Stomach (tissue), 9 donors: ENCODE data around the gene APH1B. TPM values are rescaled to one million over a fixed set of nuclear protein-coding genes. Genes with fewer than 3 reads are reported as not detected.

Experiments used
- DNase-seq, 2 donors: peaks; one replicate each; pipeline versions ENCODE4 v3.0.0 to v3.0.0-alpha.2; 2013 to 2019
- H3K27ac ChIP-seq, 5 donors: fragments of 200-600 bp in 4 of 5; sonication (generic) in 4 of 5; one replicate each; pipeline ENCODE4 v1.5.1; 2013 to 2019; ENCODE audit warnings: mild to moderate bottlenecking in 1 of 5, moderate library complexity in 1 of 5
- H3K27me3 ChIP-seq, 3 donors: fragments of 200-600 bp; sonication (generic); one replicate each; pipeline ENCODE4 v1.5.1; 2017 to 2019; ENCODE audit warnings: mixed run types in 1 of 3
- H3K36me3 ChIP-seq, 4 donors: fragments of 200-600 bp; sonication (generic); 1 replicate in 3 of 4; 2 replicates in 1 of 4; pipeline ENCODE4 v1.5.1; 2016 to 2019
- H3K4me1 ChIP-seq, 4 donors: fragments of 200-600 bp; sonication (generic); one replicate each; pipeline ENCODE4 v1.5.1; 2016 to 2019
- H3K4me3 ChIP-seq, 4 donors: fragments of 200-600 bp; sonication (generic) in 3 of 4; one replicate each; pipeline ENCODE4 v1.5.1; 2016 to 2019; ENCODE audit warnings: mild to moderate bottlenecking in 1 of 4
- H3K9me3 ChIP-seq, 4 donors: fragments of 200-600 bp; sonication (generic); one replicate each; pipeline ENCODE4 v1.5.1; 2016 to 2019
- CTCF ChIP-seq, 7 experiments: fragments of 450-650 bp in 4 of 7; fragments of 200-600 bp in 3 of 7; sonication (generic) in 3 of 7; IDR thresholded peaks; one replicate each; pipeline ENCODE4 v1.5.1; 2016 to 2019; ENCODE audit warnings: antibody characterized with exemption in 7 of 7, control low read depth in 2 of 7, mild to moderate bottlenecking in 1 of 7
- EP300 ChIP-seq: sonication (generic); formaldehyde crosslinking; IDR thresholded peaks from one replicate; pipeline ENCODE4 v1.6.1; 2017; ENCODE audit warnings: antibody characterized with exemption
- POLR2A ChIP-seq, 4 donors: fragments of 450-650 bp; IDR thresholded peaks; one replicate each; pipeline ENCODE4 v1.6.1; 2016; ENCODE audit warnings: antibody characterized with exemption in 4 of 4, control low read depth in 2 of 4, mild to moderate bottlenecking in 1 of 4, moderate library complexity in 1 of 4
- POLR2AphosphoS5 ChIP-seq, 3 donors: sonication (generic); formaldehyde crosslinking; IDR thresholded peaks; one replicate each; pipeline ENCODE4 v1.6.1; 2016; ENCODE audit warnings: antibody characterized with exemption in 3 of 3
- WGBS, 5 donors: extraction: QIAGEN DNeasy Blood & Tissue Kit in 3 of 5; methylation state at CpG; one replicate each; pipeline versions ENCODE4 v1.1.5 to v1.1.7; 2013 to 2018; 5-methylcytosine and 5-hydroxymethylcytosine counted together
- intact Hi-C: fragments of 100-400 bp; cut with DNase I; formaldehyde crosslinking; loops from one replicate; pipeline ENCODE4 v1.15.1; 2023; ENCODE audit warnings: low total_unique reads
- polyA plus RNA-seq, 3 donors: library from polyadenylated mRNA; stranded (reverse); fragments of 200-250 nt; gene quantifications; one replicate each; pipeline ENCODE4 v1.2.3, GENCODE V29; 2013
- total RNA-seq, 5 donors: library from RNA; depleted of rRNA; stranded (reverse); fragments of >200 nt; gene quantifications; one replicate each; pipeline versions ENCODE4 v1.1.0 to v1.2.3, GENCODE V29; 2014 to 2016
- donor health status: healthy with polysubstance abuse.
- donor health status: Bipolar disorder and iron deficiency.
- donor health status: healthy.

Gene APH1B
- total and polyA plus RNA-seq, 8 donors: 0.45 to 23.5 (median 3.3) TPM

- 85 to 92% (median 89%) methylated on average over 5 of the region's 5 CpGs for WGBS, 5 donors
- no peaks in the 10 kb centered on the region for H3K9me3 ChIP-seq
- intact Hi-C loops: no loop called here
Observed at GRCh38 chr15:63306492-63307073, 29.2 kb downstream of the APH1B start.

DNA sequence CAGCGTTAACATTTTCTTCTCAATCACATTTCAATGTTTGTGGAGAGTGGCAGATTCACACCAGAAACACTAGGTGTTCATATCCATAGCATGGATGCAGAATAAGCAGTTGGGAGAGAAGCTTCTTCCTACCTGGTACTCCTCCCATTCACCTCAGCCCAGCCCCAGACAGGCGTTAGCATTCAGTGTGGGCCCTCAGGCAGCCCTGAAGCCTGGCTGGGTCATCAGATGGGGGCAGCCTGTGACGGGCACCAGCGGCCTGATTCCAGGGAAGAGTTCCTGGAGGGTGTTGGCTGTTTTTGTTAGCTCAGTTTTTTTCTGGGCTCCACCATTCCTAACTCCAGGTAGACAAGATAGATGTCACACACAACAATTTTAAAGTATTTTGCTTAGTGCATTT is 31.1 kb downstream of the APH1B start:
- Histone ChIP-seq H3K36me3 (peaks cover 10 to 36% (median 30%) of the 10 kb centered on the region in 4 donors), H3K27me3 (no peaks in the 10 kb centered on the region), H3K4me1 (no peaks in the 10 kb centered on the region), H3K9me3 (no peaks in the 10 kb centered on the region), H3K4me3 (no peak overlapping the region), H3K27ac (no peak overlapping the region)
- TF ChIP-seq POLR2A (IDR thresholded peaks at IDR 0.05) (no peak), CTCF (IDR thresholded peaks at IDR 0.05) (no peak), EP300 (no peak), POLR2AphosphoS5 (IDR thresholded peaks at IDR 0.05) (no peak)
- no peak for DNase-seq
- 58 to 77% (median 73%) methylated on average over 4 of the region's 4 CpGs for WGBS, 5 donors
- intact Hi-C loops: no loop called here

More at GRCh38 chr15:63306492-63307073, 29.2 kb downstream of the APH1B start:
- DNase-seq: no peak
- no peaks in the 10 kb centered on the region for H3K4me1 ChIP-seq
- H3K27ac ChIP-seq: no peak overlapping the region
- H3K27me3 ChIP-seq: no peaks in the 10 kb centered on the region
- H3K4me3 ChIP-seq: no peak overlapping the region
- TF ChIP-seq POLR2A (IDR thresholded peaks at IDR 0.05) (no peak), CTCF (IDR thresholded peaks at IDR 0.05) (no peak), EP300 (no peak), POLR2AphosphoS5 (IDR thresholded peaks at IDR 0.05) (no peak)
- H3K36me3 ChIP-seq: peaks cover 18 to 55% (median 49%) of the 10 kb centered on the region in 4 donors

DNA sequence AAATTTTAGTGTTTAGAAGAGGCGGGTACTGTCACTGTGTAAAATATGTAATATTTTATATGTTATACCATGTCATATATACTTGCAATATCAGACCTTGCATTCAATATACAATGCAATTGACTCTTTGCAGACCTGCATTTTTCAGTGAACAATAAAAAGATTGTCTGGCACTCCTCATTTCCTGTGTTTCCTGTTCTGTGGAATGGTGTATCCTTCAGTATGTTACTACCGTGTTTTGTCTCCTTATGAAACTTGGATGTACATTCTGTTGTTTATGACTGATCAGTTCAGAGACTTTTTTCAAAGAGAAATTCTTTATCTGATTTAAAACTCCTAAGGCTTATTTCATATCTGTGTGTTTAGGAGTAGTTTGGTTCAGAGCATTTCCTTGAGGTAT is 31.5 kb downstream of the APH1B start:
- no peak for DNase-seq
- Histone ChIP-seq H3K36me3 (peaks cover 10 to 32% (median 26%) of the 10 kb centered on the region in 4 donors), H3K27ac (no peak overlapping the region), H3K4me1 (no peaks in the 10 kb centered on the region), H3K4me3 (no peak overlapping the region), H3K27me3 (no peaks in the 10 kb centered on the region), H3K9me3 (no peaks in the 10 kb centered on the region)
- TF ChIP-seq POLR2AphosphoS5 (IDR thresholded peaks at IDR 0.05) (no peak), POLR2A (IDR thresholded peaks at IDR 0.05) (no peak), CTCF (IDR thresholded peaks at IDR 0.05) (no peak), EP300 (no peak)
- WGBS, 5 donors: 68 to 75% (median 74%) methylated on average over 2 of the region's 2 CpGs
- intact Hi-C loops: no loop called here

DNA sequence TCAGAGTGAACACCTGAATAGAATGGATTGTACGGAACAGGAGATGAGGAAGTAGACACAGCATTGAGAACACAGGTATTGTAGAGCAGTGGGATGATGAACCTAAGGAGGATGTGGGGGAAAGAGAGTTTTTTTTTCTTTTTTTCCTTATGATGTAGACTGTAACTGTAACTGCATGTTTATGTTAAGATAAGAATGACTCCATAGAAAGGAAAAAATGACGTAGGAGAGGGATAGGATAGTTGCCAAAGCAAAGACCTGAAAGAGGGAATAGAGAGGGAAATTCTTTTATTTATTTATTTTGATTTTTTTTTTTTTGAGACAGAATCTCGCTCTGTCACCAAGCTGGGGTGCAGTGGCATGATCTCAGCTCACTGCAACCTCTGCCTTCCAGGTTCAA is 33.2 kb downstream of the APH1B start:
- H3K27ac ChIP-seq: no peak overlapping the region
- peaks cover 10 to 17% (median 13%) of the 10 kb centered on the region in 4 donors for H3K36me3 ChIP-seq
- H3K27me3 ChIP-seq: no peaks in the 10 kb centered on the region
- intact Hi-C loops: no loop called here
- TF ChIP-seq POLR2AphosphoS5 (IDR thresholded peaks at IDR 0.05): no peak
- TF ChIP-seq EP300: no peak
- no peak for TF ChIP-seq POLR2A (IDR thresholded peaks at IDR 0.05)
- no peak for TF ChIP-seq CTCF (IDR thresholded peaks at IDR 0.05)
- H3K4me1 ChIP-seq: no peaks in the 10 kb centered on the region
- H3K4me3 ChIP-seq: no peak overlapping the region
- no peaks in the 10 kb centered on the region for H3K9me3 ChIP-seq
- no peak for DNase-seq
- 45 to 63% (median 53%) methylated on average over 3 of the region's 3 CpGs for WGBS, 5 donors
